GM20431 (cell line): Measurements from ENCODE around the gene CERS6.

Experiments
- in situ Hi-C: fragments of 300-500 bp; cut with MseI, MboI; formaldehyde crosslinking; loops from one replicate; pipeline ENCODE4 v1.15.0; 2020; ENCODE audit warnings: low sequenced_read_pairs; ENCODE audit not compliant: unreplicated experiment

CERS6 gene

GRCh38 chr2:168526641-168527040 is 70.6 kb downstream of the CERS6 start:
- in situ Hi-C loops: no loop called here

GRCh38 chr2:168528016-168528415 is 71.9 kb downstream of the CERS6 start:
- in situ Hi-C loops: no loop called here

- in situ Hi-C loops: no loop called here
Observed at GRCh38 chr2:168528469-168528868, 72.4 kb downstream of the CERS6 start.

- in situ Hi-C loops: no loop called here
Observed at GRCh38 chr2:168529054-168529833, 73.2 kb downstream of the CERS6 start.

GRCh38 chr2:168529900-168530561 is 74.0 kb downstream of the CERS6 start:
- in situ Hi-C loops: no loop called here

- in situ Hi-C loops: no loop called here
Observed at GRCh38 chr2:168530982-168531622, 75.0 kb downstream of the CERS6 start.

GRCh38 chr2:168534926-168535325 is 78.9 kb downstream of the CERS6 start:
- in situ Hi-C loops: no loop called here

GRCh38 chr2:168536925-168537466 is 80.9 kb downstream of the CERS6 start:
- in situ Hi-C loops: no loop called here

GRCh38 chr2:168538133-168538532 is 82.1 kb downstream of the CERS6 start:
- in situ Hi-C loops: no loop called here

- in situ Hi-C loops: no loop called here
Observed at GRCh38 chr2:168538534-168538933, 82.5 kb downstream of the CERS6 start.

GRCh38 chr2:168539945-168540344 is 83.9 kb downstream of the CERS6 start:
- in situ Hi-C loops: no loop called here

- in situ Hi-C loops: no loop called here
Observed at GRCh38 chr2:168541858-168542257, 85.8 kb downstream of the CERS6 start.

- in situ Hi-C loops: no loop called here
Observed at GRCh38 chr2:168543037-168543436, 87.0 kb downstream of the CERS6 start.

- in situ Hi-C loops: no loop called here
Observed at GRCh38 chr2:168543935-168544334, 87.9 kb downstream of the CERS6 start.

GRCh38 chr2:168545439-168546082 is 89.5 kb downstream of the CERS6 start:
- in situ Hi-C loops: no loop called here

GRCh38 chr2:168550670-168551069 is 94.6 kb downstream of the CERS6 start:
- in situ Hi-C loops: no loop called here

GRCh38 chr2:168552450-168552856 is 96.4 kb downstream of the CERS6 start:
- in situ Hi-C loops: no loop called here

GRCh38 chr2:168555283-168555682 is 99.2 kb downstream of the CERS6 start:
- in situ Hi-C loops: no loop called here

GRCh38 chr2:168559187-168559586 is 103.1 kb downstream of the CERS6 start:
- in situ Hi-C loops: no loop called here

- in situ Hi-C loops: no loop called here
Observed at GRCh38 chr2:168560817-168561499, 104.9 kb downstream of the CERS6 start.
